ENCODE data around the gene IDH2. TPM values are rescaled to one million over a fixed set of nuclear protein-coding genes. Genes with fewer than 3 reads are reported as not detected.

Gene IDH2
- total RNA-seq, 2 experiments from 2014 or later: 176 to 182 TPM

GRCh38 chr15:90062973-90063769 lies 39.1 kb downstream of the IDH2 start:
- no peak overlapping the region for H3K4me3 Mint-ChIP-seq
- H3K27ac Mint-ChIP-seq: peak overlapping the region; percentile 70
- intact Hi-C loops (cut with DNase I, micrococcal nuclease): no loop called here
- no peaks in the 10 kb centered on the region for H3K9me3 Mint-ChIP-seq (ENCODE audit: low read depth)
- no peak for DNase-seq
- ATAC-seq: no peak
- H3K36me3 Mint-ChIP-seq (ENCODE audit: low read depth): peaks cover 4% of the 10 kb centered on the region
- no peaks in the 10 kb centered on the region for H3K27me3 Mint-ChIP-seq
- H3K4me1 Mint-ChIP-seq: peaks cover 48% of the 10 kb centered on the region
- CTCF ChIA-PET: no interaction called here
- POLR2A ChIA-PET: interaction anchor here (1.9 kb wide), 1 partner anchor 58 kb away, joined by 4 read pairs; no protein-coding TSS in a partner anchor

- POLR2A ChIA-PET: interaction anchor here (0.6 to 1.9 kb wide), 2 partner anchors 58 to 324 kb away, joined by 4 to 6 read pairs; no protein-coding TSS in a partner anchor
- Mint-ChIP-seq H3K9me3 (ENCODE audit: low read depth) (no peaks in the 10 kb centered on the region), H3K4me3 (no peak overlapping the region), H3K27ac (peak overlapping the region; percentile 70), H3K4me1 (peaks cover 52% of the 10 kb centered on the region), H3K27me3 (no peaks in the 10 kb centered on the region), H3K36me3 (ENCODE audit: low read depth) (peaks cover 3% of the 10 kb centered on the region)
- CTCF ChIA-PET: interaction anchor here (0.6 kb wide), 1 partner anchor 313 kb away, joined by 3 read pairs; no protein-coding TSS in a partner anchor
- DNase-seq (peak; percentile 53), ATAC-seq (no peak)
- intact Hi-C loops (cut with DNase I, micrococcal nuclease): no loop called here
Measured at GRCh38 chr15:90062462-90062932, 39.8 kb downstream of the IDH2 start.

GRCh38 chr15:90062023-90062442 lies 40.2 kb downstream of the IDH2 start:
- no peaks in the 10 kb centered on the region for H3K9me3 Mint-ChIP-seq (ENCODE audit: low read depth)
- peaks cover 55% of the 10 kb centered on the region for H3K4me1 Mint-ChIP-seq
- no peak overlapping the region for H3K4me3 Mint-ChIP-seq
- H3K27ac Mint-ChIP-seq: peak overlapping the region; percentile 70
- ATAC-seq (peak; percentile 14), DNase-seq (peak; percentile 80)
- no peaks in the 10 kb centered on the region for H3K27me3 Mint-ChIP-seq
- CTCF ChIA-PET: interaction anchor here (0.6 kb wide), 1 partner anchor 313 kb away, joined by 3 read pairs; no protein-coding TSS in a partner anchor
- intact Hi-C loops (cut with DNase I, micrococcal nuclease): no loop called here
- POLR2A ChIA-PET: interaction anchor here (0.6 to 1.9 kb wide), 2 partner anchors 57 to 323 kb away, joined by 4 to 6 read pairs; no protein-coding TSS in a partner anchor
- peaks cover 3% of the 10 kb centered on the region for H3K36me3 Mint-ChIP-seq (ENCODE audit: low read depth)

GRCh38 chr15:90060797-90061196 lies 41.5 kb downstream of the IDH2 start:
- no peaks in the 10 kb centered on the region for H3K9me3 Mint-ChIP-seq (ENCODE audit: low read depth)
- no peak for ATAC-seq
- H3K4me3 Mint-ChIP-seq: no peak overlapping the region
- peaks cover 56% of the 10 kb centered on the region for H3K4me1 Mint-ChIP-seq
- ChIA-PET POLR2A (no interaction called here), CTCF (interaction anchor here (1.2 kb wide), 2 partner anchors 9 to 15 kb away, joined by 3 read pairs; no protein-coding TSS in a partner anchor)
- no peaks in the 10 kb centered on the region for H3K36me3 Mint-ChIP-seq (ENCODE audit: low read depth)
- intact Hi-C loops (cut with DNase I, micrococcal nuclease): no loop called here
- DNase-seq: no peak
- peak overlapping the region; percentile 70 for H3K27ac Mint-ChIP-seq
- no peaks in the 10 kb centered on the region for H3K27me3 Mint-ChIP-seq

- ChIA-PET POLR2A (interaction anchor here (0.7 to 1.1 kb wide), 4 partner anchors 16 to 165 kb away, joined by 3 to 5 read pairs (median 4); partner anchors contain the start of gene AP3S2), CTCF (interaction anchor here (0.7 to 1.2 kb wide), 3 partner anchors 16 to 298 kb away, joined by 3 to 4 read pairs (median 3); no protein-coding TSS in a partner anchor)
- peak; percentile 92 for ATAC-seq
- H3K4me3 Mint-ChIP-seq: peak overlapping the region; percentile 46
- peak; percentile 90 for DNase-seq
- H3K27me3 Mint-ChIP-seq: no peaks in the 10 kb centered on the region
- peaks cover 1% of the 10 kb centered on the region for H3K36me3 Mint-ChIP-seq (ENCODE audit: low read depth)
- H3K27ac Mint-ChIP-seq: peak overlapping the region; percentile 94
- intact Hi-C loops (cut with DNase I, micrococcal nuclease): loop anchor here (1.0 kb wide), 5 partner anchors 21 to 168 kb away; no protein-coding TSS in a partner anchor
- peaks cover 58% of the 10 kb centered on the region for H3K4me1 Mint-ChIP-seq
- no peaks in the 10 kb centered on the region for H3K9me3 Mint-ChIP-seq (ENCODE audit: low read depth)
Measured at GRCh38 chr15:90059208-90059985, 42.9 kb downstream of the IDH2 start.

GRCh38 chr15:90058775-90059174 lies 43.5 kb downstream of the IDH2 start:
- CTCF ChIA-PET: no interaction called here
- intact Hi-C loops (cut with DNase I, micrococcal nuclease): loop anchor here (1.0 kb wide), 5 partner anchors 20 to 167 kb away; no protein-coding TSS in a partner anchor

GRCh38 chr15:90058308-90058707 lies 44.0 kb downstream of the IDH2 start:
- Mint-ChIP-seq H3K27ac (peak overlapping the region; percentile 94), H3K4me1 (peaks cover 59% of the 10 kb centered on the region), H3K36me3 (ENCODE audit: low read depth) (peaks cover 1% of the 10 kb centered on the region), H3K4me3 (no peak overlapping the region), H3K27me3 (no peaks in the 10 kb centered on the region), H3K9me3 (ENCODE audit: low read depth) (no peaks in the 10 kb centered on the region)
- ChIA-PET POLR2A (interaction anchor here (0.6 kb wide), 1 partner anchor 318 kb away, joined by 3 read pairs; no protein-coding TSS in a partner anchor), CTCF (no interaction called here)
- ATAC-seq: peak; percentile 29
- peak; percentile 56 for DNase-seq
- intact Hi-C loops (cut with DNase I, micrococcal nuclease): no loop called here

More at GRCh38 chr15:90058775-90059174, 43.5 kb downstream of the IDH2 start:
- peak overlapping the region; percentile 46 for H3K4me3 Mint-ChIP-seq
- ATAC-seq (no peak), DNase-seq (no peak)
- peaks cover 60% of the 10 kb centered on the region for H3K4me1 Mint-ChIP-seq
- no peaks in the 10 kb centered on the region for H3K27me3 Mint-ChIP-seq
- peaks cover 1% of the 10 kb centered on the region for H3K36me3 Mint-ChIP-seq (ENCODE audit: low read depth)
- peak overlapping the region; percentile 94 for H3K27ac Mint-ChIP-seq
- H3K9me3 Mint-ChIP-seq (ENCODE audit: low read depth): no peaks in the 10 kb centered on the region
- POLR2A ChIA-PET: interaction anchor here (0.6 to 1.1 kb wide), 3 partner anchors 54 to 319 kb away, joined by 3 to 5 read pairs (median 3); partner anchors contain the start of gene AP3S2

- Mint-ChIP-seq H3K36me3 (ENCODE audit: low read depth) (peaks cover 3% of the 10 kb centered on the region), H3K27ac (no peak overlapping the region), H3K9me3 (ENCODE audit: low read depth) (no peaks in the 10 kb centered on the region), H3K4me3 (no peak overlapping the region), H3K27me3 (no peaks in the 10 kb centered on the region), H3K4me1 (peaks cover 43% of the 10 kb centered on the region)
- intact Hi-C loops (cut with DNase I, micrococcal nuclease): no loop called here
- ChIA-PET POLR2A (no interaction called here), CTCF (interaction anchor here (0.6 to 1.4 kb wide), 2 partner anchors 33 to 52 kb away, joined by 3 to 4 read pairs; no protein-coding TSS in a partner anchor)
- DNase-seq: no peak
- ATAC-seq: no peak
Measured at GRCh38 chr15:90056529-90056928, 45.7 kb downstream of the IDH2 start.

GRCh38 chr15:90055182-90055581 lies 47.1 kb downstream of the IDH2 start:
- peaks cover 39% of the 10 kb centered on the region for H3K4me1 Mint-ChIP-seq
- H3K4me3 Mint-ChIP-seq: no peak overlapping the region
- no peaks in the 10 kb centered on the region for H3K9me3 Mint-ChIP-seq (ENCODE audit: low read depth)
- intact Hi-C loops (cut with DNase I, micrococcal nuclease): no loop called here
- H3K27ac Mint-ChIP-seq: no peak overlapping the region
- DNase-seq (no peak), ATAC-seq (no peak)
- peaks cover 3% of the 10 kb centered on the region for H3K36me3 Mint-ChIP-seq (ENCODE audit: low read depth)
- H3K27me3 Mint-ChIP-seq: no peaks in the 10 kb centered on the region
- ChIA-PET CTCF (interaction anchor here (0.6 to 1.1 kb wide), 4 partner anchors 9 to 32 kb away, joined by 3 to 4 read pairs (median 4); no protein-coding TSS in a partner anchor), POLR2A (no interaction called here)

GRCh38 chr15:90054618-90055097 lies 47.6 kb downstream of the IDH2 start:
- CTCF ChIA-PET: interaction anchor here (0.6 to 1.1 kb wide), 4 partner anchors 10 to 31 kb away, joined by 3 to 4 read pairs (median 4); no protein-coding TSS in a partner anchor
- Mint-ChIP-seq H3K27ac (no peak overlapping the region), H3K4me3 (no peak overlapping the region), H3K4me1 (peaks cover 33% of the 10 kb centered on the region), H3K27me3 (no peaks in the 10 kb centered on the region), H3K36me3 (ENCODE audit: low read depth) (peaks cover 3% of the 10 kb centered on the region), H3K9me3 (ENCODE audit: low read depth) (no peaks in the 10 kb centered on the region)
- DNase-seq: no peak
- intact Hi-C loops (cut with DNase I, micrococcal nuclease): no loop called here
- POLR2A ChIA-PET: no interaction called here
- no peak for ATAC-seq

All from activated CD4-positive, alpha-beta T cell treated with anti-CD3 and anti-CD28 coated beads for 36 hours (primary cell).